CD4-positive, alpha-beta T cell treated with Interleukin-12 subunit alpha and Interleukin-12 subunit beta, for 1 hour (primary cell): Measurements from ENCODE around the gene SOBP.

ENCODE experiments used
- DNase-seq: peaks from one replicate; pipeline ENCODE4 v3.0.0-alpha.2; 2020

SOBP gene

GRCh38 chr6:107622269-107622668, 132.4 kb downstream of the SOBP start:
- no peak for DNase-seq

GRCh38 chr6:107624050-107624449, 134.1 kb downstream of the SOBP start:
- no peak for DNase-seq

DNA sequence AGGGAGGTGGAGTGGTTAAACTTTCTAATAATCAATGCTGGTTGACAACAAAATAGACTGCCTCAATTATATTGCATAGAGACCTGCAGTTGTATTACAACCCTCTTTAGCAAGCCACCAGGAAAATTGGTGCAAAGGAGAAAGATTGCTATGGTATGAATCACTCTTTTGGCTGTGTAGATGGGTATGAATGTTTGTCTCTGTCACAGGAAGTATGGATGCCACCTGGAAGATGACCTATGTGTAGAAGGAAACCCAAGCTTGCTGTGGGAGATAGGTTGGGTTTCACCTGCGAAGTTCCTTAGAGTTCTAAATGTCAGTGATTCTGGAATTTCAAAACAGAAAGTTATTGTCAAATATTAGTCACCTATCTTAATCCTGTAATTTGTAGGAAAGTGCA, 134.6 kb downstream of the SOBP start:
- DNase-seq: no peak

DNA sequence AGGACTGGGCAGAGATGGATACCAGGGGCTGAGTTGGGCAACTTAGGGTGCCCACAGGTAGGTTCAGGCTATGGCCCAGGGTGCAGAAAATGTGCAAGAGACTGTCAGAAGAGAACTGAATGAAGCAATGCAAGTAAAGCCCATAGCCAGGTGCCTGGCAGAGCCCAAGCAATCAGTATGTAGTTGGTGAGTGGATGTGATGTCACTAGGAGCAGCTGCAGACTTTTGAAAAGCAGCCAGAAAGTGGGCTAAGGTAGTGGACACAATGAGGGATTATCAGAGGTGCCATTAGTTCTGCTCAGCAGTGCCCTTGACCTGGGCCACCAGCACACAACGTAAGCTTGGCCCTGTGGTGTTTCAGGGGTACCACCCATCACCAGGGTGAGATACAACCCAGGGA, 135.3 kb downstream of the SOBP start:
- DNase-seq: no peak

DNA sequence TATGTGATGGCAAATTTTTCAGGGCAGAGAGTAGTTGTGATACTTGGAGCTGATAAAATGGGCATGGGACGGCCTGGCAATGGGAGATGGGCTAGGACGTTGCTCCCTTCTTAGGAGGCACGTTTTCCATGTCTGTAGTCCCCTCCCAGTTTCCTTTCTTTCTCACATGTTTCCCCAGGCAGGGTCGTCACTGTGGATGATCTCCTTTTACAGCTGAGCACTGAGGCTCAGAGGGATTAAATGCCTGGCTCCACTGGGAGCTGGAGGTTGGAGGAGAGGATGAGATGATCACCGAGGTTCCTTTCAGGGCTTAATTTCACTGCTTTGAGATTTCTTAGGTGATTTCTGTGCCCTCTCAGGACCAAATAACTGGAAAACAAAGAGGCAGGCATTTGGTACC, 136.7 kb downstream of the SOBP start:
- no peak for DNase-seq

DNA sequence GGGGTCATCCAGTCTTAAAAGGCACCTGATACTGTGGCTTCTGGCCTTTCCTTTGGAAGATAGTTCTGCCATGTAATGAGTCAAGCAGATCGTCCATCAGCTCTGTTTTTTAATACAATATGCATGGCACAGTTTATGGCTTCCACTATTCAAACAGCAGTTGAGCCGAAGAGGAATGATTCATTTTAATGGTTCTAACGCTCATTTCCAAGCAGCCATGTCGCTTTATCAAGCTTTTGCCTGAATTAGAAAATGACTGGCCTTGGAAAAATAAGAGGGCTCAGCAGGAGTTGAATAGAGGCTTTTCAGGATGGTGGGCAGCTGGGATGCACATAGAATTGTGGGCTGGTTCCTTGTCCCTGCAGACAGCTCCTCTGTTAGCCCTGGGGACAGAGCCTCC, 138.1 kb downstream of the SOBP start:
- no peak for DNase-seq

- no peak for DNase-seq
Observed at GRCh38 chr6:107628878-107629277, 139.0 kb downstream of the SOBP start.

- no peak for DNase-seq
Observed at GRCh38 chr6:107629548-107630129, 139.7 kb downstream of the SOBP start.

GRCh38 chr6:107630348-107630977, 140.5 kb downstream of the SOBP start:
- no peak for DNase-seq

DNA sequence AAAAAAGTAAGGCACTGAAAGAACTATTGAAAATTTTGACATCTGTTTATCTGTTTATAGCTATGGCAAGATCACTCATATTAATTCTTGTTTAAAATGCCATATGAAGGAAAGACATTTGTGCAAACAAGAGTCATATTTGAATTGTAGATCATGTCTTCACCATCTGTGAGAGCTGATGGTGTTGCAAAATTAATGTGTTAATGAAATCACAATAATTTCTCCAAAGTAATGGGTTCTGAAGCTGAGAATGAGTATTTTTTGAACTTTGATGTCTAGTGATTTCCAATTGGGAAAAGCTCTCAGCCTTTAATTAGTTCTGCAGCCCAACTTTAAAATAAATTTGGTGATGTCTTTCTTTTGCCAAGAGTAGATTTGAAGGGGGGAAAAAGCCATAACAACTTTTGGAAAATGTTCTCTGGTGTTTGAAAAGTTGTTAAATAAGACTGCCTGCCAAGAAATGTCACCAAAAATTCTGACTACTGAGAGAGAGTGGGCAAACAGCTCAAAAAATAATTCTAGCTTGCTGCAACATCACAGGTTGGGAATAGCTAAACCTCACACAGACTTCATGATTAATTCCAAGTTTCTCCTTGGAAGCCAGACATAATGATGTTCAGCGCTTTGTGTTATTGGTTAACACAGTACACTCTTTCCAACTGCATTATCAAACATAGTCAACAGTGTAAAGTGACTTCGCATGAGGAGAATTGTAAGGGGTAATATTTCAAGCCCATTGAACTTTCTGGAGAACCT, 142.6 kb downstream of the SOBP start:
- no peak for DNase-seq

- DNase-seq: no peak
Observed at GRCh38 chr6:107633680-107634323, 143.9 kb downstream of the SOBP start.

GRCh38 chr6:107634324-107635056, 144.6 kb downstream of the SOBP start:
- no peak for DNase-seq

- DNase-seq: no peak
Observed at GRCh38 chr6:107635057-107635515, 145.2 kb downstream of the SOBP start.

DNA sequence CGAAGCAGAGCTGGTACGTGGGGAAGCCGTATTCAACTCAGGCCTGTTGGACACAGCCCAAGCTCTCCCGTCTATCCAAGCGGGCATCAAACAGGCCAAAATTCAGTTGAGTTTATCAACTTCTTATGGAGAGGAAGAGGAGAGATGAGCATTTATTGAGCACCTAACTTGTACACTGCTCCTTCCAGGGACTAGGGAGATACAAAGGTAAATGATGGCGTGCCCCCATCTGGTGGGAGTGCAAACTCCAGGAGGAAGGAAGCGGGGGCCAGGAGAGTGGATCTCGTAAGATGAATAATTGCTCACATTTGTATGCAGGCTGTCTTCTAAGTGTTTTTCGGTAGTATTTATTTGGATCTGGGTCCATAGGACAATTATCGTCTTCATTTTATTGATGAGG, 146.6 kb downstream of the SOBP start:
- DNase-seq: no peak

DNA sequence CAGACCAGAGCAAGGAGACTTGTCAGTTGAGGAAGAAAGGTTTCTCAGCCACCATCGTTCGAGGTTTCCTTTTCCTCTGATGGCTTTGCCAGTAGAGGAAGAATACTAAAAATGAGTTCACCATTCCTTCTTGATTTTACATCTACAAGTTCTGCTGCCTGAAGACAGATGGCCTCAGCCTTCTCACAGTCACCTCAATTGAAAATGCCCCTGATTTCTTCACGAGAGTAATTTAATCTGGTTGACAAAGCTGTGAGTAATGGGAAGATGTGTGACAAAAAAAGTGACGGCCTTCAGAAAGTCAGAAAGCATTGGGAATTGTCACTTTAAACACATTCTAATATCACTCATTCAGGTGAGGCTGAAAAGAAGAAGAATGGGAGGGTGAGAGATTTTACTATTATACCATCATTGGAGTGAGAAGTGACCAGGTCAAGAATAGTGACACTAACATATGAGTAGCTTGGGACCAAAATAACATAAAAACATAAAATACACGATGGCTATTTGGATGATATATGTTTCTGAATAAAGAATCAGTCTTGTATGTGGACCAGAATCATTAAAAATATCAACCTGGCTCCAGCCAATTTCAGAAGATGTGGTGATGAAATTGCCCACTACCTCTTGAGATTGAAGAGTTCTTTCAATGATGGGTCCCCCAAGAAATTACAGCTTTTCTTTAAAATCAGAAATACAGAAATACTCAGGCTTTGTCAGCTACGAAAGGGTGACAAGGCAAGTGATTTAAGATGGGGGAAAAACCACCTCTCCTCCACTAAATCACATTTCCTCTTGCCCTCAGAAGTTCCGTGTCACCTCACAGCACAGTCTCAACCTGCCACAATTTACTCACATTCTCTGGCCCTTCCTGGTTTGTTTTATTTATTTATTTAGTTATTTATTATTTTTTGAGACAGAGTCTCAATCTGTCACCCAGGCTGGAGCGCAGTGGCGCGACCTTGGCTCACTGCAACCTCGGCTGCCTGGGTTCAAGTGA, 147.7 kb downstream of the SOBP start:
- DNase-seq: no peak

- DNase-seq: no peak
Observed at GRCh38 chr6:107638493-107638892, 148.6 kb downstream of the SOBP start.

DNA sequence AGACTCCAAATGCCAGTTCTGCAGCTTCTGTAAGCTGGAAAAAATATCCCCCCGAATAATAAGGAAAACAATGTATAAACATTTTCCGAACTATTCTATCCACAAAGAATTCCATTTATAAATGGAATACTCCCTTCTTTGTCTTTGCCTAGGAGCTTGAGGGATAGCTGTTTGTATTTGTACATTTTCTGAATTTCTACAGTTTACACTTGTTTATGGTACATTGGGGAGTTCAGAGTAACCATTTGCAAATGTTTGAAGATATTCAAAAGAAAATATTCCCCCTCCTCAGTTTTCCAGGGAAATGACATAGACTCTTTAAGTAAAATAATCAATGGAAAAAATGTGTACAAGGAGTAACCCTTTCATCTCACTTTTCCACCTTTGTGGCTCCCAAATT, 149.6 kb downstream of the SOBP start:
- DNase-seq: no peak

- DNase-seq: no peak
Observed at GRCh38 chr6:107641071-107641470, 151.2 kb downstream of the SOBP start.

DNA sequence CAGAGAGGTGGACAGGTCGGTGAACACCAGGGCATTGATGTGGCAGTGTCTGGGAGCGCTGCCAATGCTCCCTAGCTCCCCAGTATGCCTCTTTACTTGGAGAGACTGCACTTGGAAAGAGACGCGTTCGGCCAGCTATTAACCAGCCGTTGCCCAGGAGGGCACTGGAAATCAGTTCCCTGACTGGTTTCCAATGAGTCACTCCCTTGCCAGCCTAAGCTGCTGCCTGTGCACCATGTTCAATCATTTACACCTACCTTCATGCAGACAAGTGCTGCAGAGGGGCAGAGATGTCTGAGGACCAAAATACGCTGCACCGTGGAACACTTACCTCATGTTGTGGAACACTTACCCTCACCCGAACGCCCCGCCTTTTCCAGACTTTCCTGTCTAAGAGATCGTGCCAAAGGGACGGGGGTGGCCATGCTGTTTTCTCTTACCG, 151.6 kb downstream of the SOBP start:
- DNase-seq: no peak

DNA sequence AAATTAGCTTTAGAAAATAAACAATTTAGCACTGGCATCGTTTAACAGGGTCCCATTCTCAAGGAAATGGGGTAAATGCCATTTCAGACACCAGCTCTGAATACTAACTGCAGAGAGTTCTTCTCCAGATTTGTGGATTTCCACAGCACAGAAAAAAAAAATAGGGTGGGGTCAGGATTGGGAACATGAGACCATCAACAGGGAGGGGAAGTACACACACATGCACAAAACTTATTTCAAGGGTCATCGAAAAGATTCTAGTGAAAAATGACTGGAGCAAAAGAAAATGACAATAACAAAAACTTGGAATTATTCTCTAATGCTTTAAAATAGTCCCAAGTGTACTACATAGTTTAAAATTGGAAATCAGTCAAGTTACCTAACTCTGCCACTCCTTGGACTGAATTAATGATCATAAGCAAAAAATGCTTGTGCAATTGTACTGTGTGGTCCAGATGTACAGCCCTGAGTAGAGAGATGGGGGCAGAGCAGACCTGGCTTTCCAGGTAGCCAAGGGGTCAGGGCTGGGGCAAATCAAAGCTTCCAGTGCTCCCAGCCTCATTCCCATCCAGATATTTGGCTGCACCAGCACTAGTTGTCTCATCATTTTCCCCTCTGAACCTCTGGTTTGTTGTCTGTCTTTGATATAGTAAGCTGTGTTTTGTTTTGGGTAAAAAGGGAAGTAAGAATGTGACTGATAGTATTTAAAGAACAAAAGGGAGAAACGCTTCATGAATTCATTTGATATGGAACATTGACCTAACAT, 152.4 kb downstream of the SOBP start:
- no peak for DNase-seq

DNA sequence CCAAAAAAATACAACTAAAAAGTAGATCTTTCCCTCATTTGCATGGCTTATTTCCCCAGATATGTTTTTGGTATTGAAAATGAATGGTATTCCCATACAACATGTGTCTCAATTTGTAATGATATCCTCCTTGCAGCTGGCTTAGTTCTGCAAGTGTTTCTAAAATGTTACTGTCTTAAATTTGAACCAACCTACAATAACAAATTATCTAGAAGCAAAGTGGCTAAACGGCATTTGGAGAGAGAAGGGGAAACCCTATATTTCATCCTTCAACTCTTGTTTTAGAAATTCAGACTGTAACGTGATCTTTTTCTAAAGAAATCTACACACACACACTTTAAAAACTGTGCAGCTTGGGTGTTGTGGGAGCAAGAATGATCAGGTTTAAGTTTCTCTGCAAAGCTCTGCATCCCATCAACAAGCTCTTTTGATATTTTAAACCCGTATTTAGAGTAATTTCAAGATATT, 153.0 kb downstream of the SOBP start:
- DNase-seq: no peak
